H1 (cell line): ENCODE results near the gene NDUFV1. TPM values are rescaled to one million over a fixed set of nuclear protein-coding genes. Genes with fewer than 3 reads are reported as not detected.

Experiments used
- CTCF ChIA-PET: fragments of 300-600 bp; sonication (Branson Sonifier 250); formaldehyde crosslinking; loops from one replicate; lab custom pipeline; 2021; ENCODE audit not compliant: partially characterized antibody; lab: Charles Lee
- POLR2A ChIA-PET: fragments of 300-600 bp; sonication (Branson Sonifier 250); formaldehyde crosslinking; loops from one replicate; lab custom pipeline; 2021; ENCODE audit warnings: inconsistent platforms; ENCODE audit not compliant: partially characterized antibody; lab: Charles Lee
- DNase-seq, 2 experiments: peaks; one replicate each; pipeline versions ENCODE4 v3.0.0 to v3.0.0-alpha.2; 2010 to 2022; ENCODE audit warnings: low spot score in 2 of 2, low read depth in 1 of 2, mixed read lengths in 1 of 2
- FAIRE-seq: peaks from 2 replicates; lab custom pipeline; 2011; peaks lifted over from hg19 to GRCh38; lab: Jason Lieb, UNC
- H2AFZ ChIP-seq: 2 replicates; pipeline ENCODE4 v1.8.1; 2012; ENCODE audit warnings: low read length, inconsistent platforms
- H2AK5ac ChIP-seq: 2 replicates; pipeline ENCODE4 v1.6.1; 2013; ENCODE audit warnings: low read depth, low read length
- H2BK120ac ChIP-seq: replicated peaks from 2 replicates; pipeline ENCODE3; 2013; ENCODE audit warnings: low read depth, low read length, inconsistent platforms
- H2BK12ac ChIP-seq: 2 replicates; pipeline ENCODE4 v1.6.1; 2013; ENCODE audit warnings: low read depth, low read length
- H2BK15ac ChIP-seq: 2 replicates; pipeline ENCODE4 v1.6.1; 2013; ENCODE audit warnings: low read length
- H2BK20ac ChIP-seq: 2 replicates; pipeline ENCODE4 v1.6.1; 2013; ENCODE audit warnings: low read length
- H2BK5ac ChIP-seq: 2 replicates; pipeline ENCODE4 v1.6.1; 2013; ENCODE audit warnings: low read depth, low read length
- H3K14ac ChIP-seq: 2 replicates; pipeline ENCODE4 v1.6.1; 2013; ENCODE audit warnings: inconsistent platforms; ENCODE audit not compliant: insufficient read length
- H3K18ac ChIP-seq: 2 replicates; pipeline ENCODE4 v1.6.1; 2013; ENCODE audit warnings: low read length; ENCODE audit errors: extremely low read depth
- H3K23ac ChIP-seq: 2 replicates; pipeline ENCODE4 v1.6.1; 2013; ENCODE audit warnings: inconsistent platforms; ENCODE audit not compliant: insufficient read length
- H3K23me2 ChIP-seq: 2 replicates; pipeline ENCODE4 v1.6.1; 2013; ENCODE audit warnings: low read depth, low read length
- H3K27ac ChIP-seq: 2 replicates; pipeline ENCODE4 v1.6.1; 2011; ENCODE audit warnings: low read depth, low read length, inconsistent platforms
- H3K27me3 ChIP-seq, 4 experiments: replicated peaks in 1 of 4; 1 replicate in 1 of 4; 2 replicates in 3 of 4; pipeline versions ENCODE4 v1.6.1 to v1.8.1; 2011 to 2013; ENCODE audit warnings: low read length in 3 of 4, mild to moderate bottlenecking in 3 of 4, inconsistent platforms in 2 of 4, mixed read lengths in 2 of 4, moderate library complexity in 1 of 4; ENCODE audit not compliant: control insufficient read depth in 3 of 4, insufficient read depth in 3 of 4; ENCODE audit errors: extremely low read depth in 1 of 4
- H3K36me3 ChIP-seq, 4 experiments: 2 replicates each; pipeline versions ENCODE4 v1.6.1 to v1.8.1; 2011 to 2013; ENCODE audit warnings: mild to moderate bottlenecking in 4 of 4, low read length in 3 of 4, moderate library complexity in 2 of 4, control low read depth in 1 of 4, inconsistent platforms in 1 of 4; ENCODE audit not compliant: insufficient read depth in 4 of 4, control insufficient read depth in 2 of 4
- H3K4ac ChIP-seq: replicated peaks from 2 replicates; pipeline ENCODE3; 2013; ENCODE audit warnings: low read length, low read depth, mixed read lengths, inconsistent platforms; ENCODE audit not compliant: insufficient read length
- H3K4me1 ChIP-seq, 4 experiments: replicated peaks in 1 of 4; 1 replicate in 1 of 4; 2 replicates in 3 of 4; pipeline versions ENCODE4 v1.6.1 to v1.8.1; 2011 to 2013; ENCODE audit warnings: low read length in 3 of 4, inconsistent platforms in 2 of 4, mixed read lengths in 1 of 4; ENCODE audit not compliant: insufficient read depth in 4 of 4, control insufficient read depth in 3 of 4
- H3K4me2 ChIP-seq, 2 experiments: 2 replicates each; pipeline versions ENCODE4 v1.6.1 to v1.8.1; 2011 to 2013; ENCODE audit warnings: low read depth in 2 of 2, low read length in 2 of 2, control low read depth in 1 of 2, inconsistent platforms in 1 of 2, mild to moderate bottlenecking in 1 of 2; ENCODE audit not compliant: insufficient read depth in 1 of 2
- H3K4me3 ChIP-seq, 4 experiments: fragments of 200-600, 300-600 bp in 1 of 4; sonication (generic), shearing (Covaris generic), sonication (Bioruptor Twin) in 1 of 4; 2 replicates each; pipeline versions ENCODE4 v1.5.1 to v1.8.1; 2011 to 2016; ENCODE audit warnings: low read length in 4 of 4, low read depth in 3 of 4, control low read depth in 2 of 4, inconsistent platforms in 2 of 4, mild to moderate bottlenecking in 2 of 4, mixed read lengths in 1 of 4, moderate library complexity in 1 of 4; ENCODE audit not compliant: insufficient read depth in 2 of 4; ENCODE audit errors: extremely low read depth in 1 of 4
- H3K56ac ChIP-seq: replicated peaks from 2 replicates; pipeline ENCODE3; 2013; ENCODE audit warnings: low read depth, mild to moderate bottlenecking, mixed read lengths, low read length, inconsistent platforms; ENCODE audit not compliant: insufficient read length
- H3K79me1 ChIP-seq: 2 replicates; pipeline ENCODE4 v1.6.1; 2013; ENCODE audit warnings: low read depth, low read length, control low read depth
- H3K79me2 ChIP-seq, 2 experiments: 2 replicates each; pipeline versions ENCODE4 v1.6.1 to v1.8.1; 2012 to 2013; ENCODE audit warnings: low read length in 2 of 2, mild to moderate bottlenecking in 2 of 2, inconsistent platforms in 1 of 2; ENCODE audit not compliant: insufficient read depth in 2 of 2, control insufficient read depth in 1 of 2
- H3K9ac ChIP-seq, 4 experiments: replicated peaks in 1 of 4; 1 replicate in 1 of 4; 2 replicates in 3 of 4; pipeline versions ENCODE4 v1.6.1 to v1.8.1; 2011 to 2013; ENCODE audit warnings: low read depth in 3 of 4, low read length in 3 of 4, control low read depth in 2 of 4, mild to moderate bottlenecking in 2 of 4, moderate library complexity in 2 of 4, inconsistent platforms in 1 of 4; ENCODE audit errors: extremely low read depth in 1 of 4
- H3K9me3 ChIP-seq, 2 experiments: 2 replicates each; pipeline versions ENCODE4 v1.6.1 to v1.8.1; 2012 to 2013; ENCODE audit warnings: mild to moderate bottlenecking in 2 of 2, moderate library complexity in 2 of 2, control low read depth in 1 of 2, inconsistent platforms in 1 of 2, low read depth in 1 of 2, low read length in 1 of 2, mixed read lengths in 1 of 2; ENCODE audit not compliant: insufficient read depth in 2 of 2
- H4K20me1 ChIP-seq, 2 experiments: replicated peaks in 1 of 2; 2 replicates each; pipeline versions ENCODE3 to v1.8.1; 2011 to 2013; ENCODE audit warnings: inconsistent platforms in 2 of 2, low read length in 2 of 2, mild to moderate bottlenecking in 1 of 2; ENCODE audit not compliant: insufficient read depth in 2 of 2, control insufficient read depth in 1 of 2
- H4K5ac ChIP-seq: 2 replicates; pipeline ENCODE4 v1.6.1; 2013; ENCODE audit warnings: low read length, low read depth, mixed read lengths, inconsistent platforms; ENCODE audit not compliant: insufficient read length
- H4K8ac ChIP-seq: 2 replicates; pipeline ENCODE4 v1.8.0; 2013; ENCODE audit warnings: mild to moderate bottlenecking, moderate library complexity, low read length, inconsistent platforms; ENCODE audit not compliant: insufficient read depth; ENCODE audit errors: extremely low read depth
- H4K91ac ChIP-seq: replicated peaks from 2 replicates; pipeline ENCODE3; 2013; ENCODE audit warnings: low read length, mixed read lengths, inconsistent platforms; ENCODE audit not compliant: insufficient read length
- ASH2L ChIP-seq: fragments of 200-600, 300-600 bp; sonication (generic); IDR thresholded peaks from one replicate; pipeline ENCODE4 v1.7.1; 2017; ENCODE audit warnings: low read length
- CBX5 ChIP-seq: fragments of 300-800, 300-1000 bp; sonication (generic); IDR thresholded peaks from 2 replicates; pipeline ENCODE4 v1.7.1; 2016; ENCODE audit warnings: antibody characterized with exemption, low read length, low read depth
- FOSL1 ChIP-seq: IDR thresholded peaks from 2 replicates; pipeline ENCODE4 v1.6.1; 2011; ENCODE audit warnings: mild to moderate bottlenecking, low read depth, low read length, moderate library complexity; ENCODE audit not compliant: insufficient read depth
- SP1 ChIP-seq: IDR thresholded peaks from 2 replicates; pipeline ENCODE4 v1.6.1; 2011; ENCODE audit warnings: low read depth, low read length
- WGBS, 2 experiments: shearing (Covaris generic) in 1 of 2; methylation state at CpG; one replicate each; pipeline versions ENCODE4 v1.1.6 to v1.1.7; 2013 to 2015; ENCODE audit warnings: low lambda C conversion rate in 2 of 2, mixed read lengths in 2 of 2, inconsistent platforms in 1 of 2, low coverage in 1 of 2, missing lambda C conversion rate in 1 of 2; ENCODE audit not compliant: insufficient replicate concordance in 2 of 2, insufficient coverage in 1 of 2, insufficient read length in 1 of 2; ENCODE audit errors: extremely low coverage in 1 of 2, missing lambda C conversion rate in 1 of 2; 5-methylcytosine and 5-hydroxymethylcytosine counted together
- polyA plus RNA-seq, 7 experiments: library from polyadenylated mRNA; depleted of rRNA in 3 of 7; stranded (reverse) in 5 of 7; unstranded in 2 of 7; fragments of >200 nt in 5 of 7; fragments of 200-250 nt in 2 of 7; gene quantifications; 1 replicate in 5 of 7; 2 replicates in 1 of 7; 4 replicates in 1 of 7; pipeline versions ENCODE4 v1.2.1 to v1.2.3, GENCODE V29; 2011 to 2013; ENCODE audit warnings: missing spikeins in 2 of 7, mixed read lengths in 2 of 7
- total RNA-seq: library from RNA; stranded (reverse); fragmentation: NEBNext Ultra II Directional; extraction: Animal tissue kit (Norgen Biotek cat#: 25700); gene quantifications from 2 replicates; pipeline ENCODE4 v1.2.1, GENCODE V29; 2021

NDUFV1 gene
- total and polyA plus RNA-seq, 2 of the 8 experiments (the other 6 are each of a cell fraction or from before 2014, with no cell fraction given), result 125 to 131 TPM

- WGBS, 2 experiments, result 82% methylated on average over 10 of the region's 12 CpGs; no CpG with 5 or more reads in 1 of the 2 experiments
- Histone ChIP-seq H3K18ac (no peak overlapping the region), H3K4me3 (no peak overlapping the region), H3K36me3 (no peaks in the 10 kb centered on the region), H3K27ac (no peak overlapping the region), H3K4me2 (no peak overlapping the region), H4K8ac (no peak overlapping the region; the same call in 1 of the 2 replicates), H4K20me1 (no peaks in the 10 kb centered on the region), H2BK15ac (peak overlapping the region; percentile 65; the same call in 1 of the 2 replicates), H4K5ac (no peak overlapping the region), H3K79me1 (no peaks in the 10 kb centered on the region), H2BK20ac (no peak overlapping the region), H3K4ac (no peak overlapping the region), H3K4me1 (peaks cover 0 to 4% (median 1%) of the 10 kb centered on the region in 4 experiments; a peak in 1 of 7 replicates), H3K23me2 (no peaks in the 10 kb centered on the region; the same call in 1 of the 2 replicates), H3K9me3 (peaks cover 3 to 6% of the 10 kb centered on the region in 2 experiments; a peak in 3 of 4 replicates), H2AK5ac (0 out of 2 replicates have a peak overlapping the region, but pooled peaks have one; percentile 1), H3K27me3 (peaks cover 8 to 28% (median 15%) of the 10 kb centered on the region in 4 experiments), H3K14ac (no peak overlapping the region), H2BK5ac (no peak overlapping the region), H2BK120ac (no peak overlapping the region), H4K91ac (no peak overlapping the region), H3K23ac (no peak overlapping the region), H3K9ac (no peak overlapping the region), H3K79me2 (no peaks in the 10 kb centered on the region), H2AFZ (no peak overlapping the region), H3K56ac (no peak overlapping the region), H2BK12ac (0 out of 2 replicates have a peak overlapping the region, but pooled peaks have one; percentile 60)
- POLR2A ChIA-PET, result interaction anchor here (3.2 kb wide), 1 partner anchor 11 kb away, joined by 19 read pairs; the partner anchor contains the start of gene NUDT8
- FAIRE-seq (no peak), DNase-seq (no peak)
- no peak for TF ChIP-seq ASH2L
- no peak for TF ChIP-seq CBX5
- TF ChIP-seq FOSL1, result no peak
- TF ChIP-seq SP1, result no peak
- CTCF ChIA-PET, result interaction anchor here (1.2 to 4.8 kb wide), 7 partner anchors 9 to 68 kb away, joined by 3 to 36 read pairs (median 5); no protein-coding TSS in a partner anchor
Measured at GRCh38 chr11:67640758-67641337, 34.1 kb downstream of the NDUFV1 start.
